ENCODE results near the gene RLBP1.

The RLBP1 gene

DNA sequence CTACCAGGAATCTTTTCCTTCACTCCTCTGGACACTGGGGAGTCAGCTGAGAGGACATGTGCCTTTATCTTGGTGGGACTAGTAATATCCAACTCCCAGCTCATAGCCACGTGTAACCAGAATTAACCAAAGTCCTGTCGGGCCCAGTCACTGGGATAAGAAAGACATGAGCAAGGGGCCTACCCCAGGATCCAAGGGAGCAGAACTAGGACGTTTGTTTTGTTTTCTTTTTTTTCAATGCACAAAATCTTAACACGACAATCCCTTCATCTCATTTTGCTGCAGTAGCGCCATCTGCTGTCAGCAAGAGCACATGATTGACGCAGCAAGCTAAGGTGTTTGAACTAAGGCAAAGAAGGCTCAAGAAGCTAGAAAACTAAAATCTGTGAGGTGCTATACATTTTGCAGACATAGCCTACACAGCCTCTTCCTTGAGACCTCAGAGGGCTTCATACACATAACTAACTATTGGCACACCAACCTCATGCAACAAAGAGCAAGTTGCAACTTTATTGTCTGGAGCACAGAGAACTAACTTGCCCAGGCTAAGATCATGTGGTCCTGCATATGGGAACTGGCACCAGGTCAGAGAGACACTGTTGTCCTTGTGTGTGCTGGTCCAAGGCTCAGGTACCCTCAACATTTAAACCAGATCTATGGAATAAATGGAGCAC lies 43.6 kb downstream of the RLBP1 start:
- DNase-seq, result peak; percentile 40

DNA sequence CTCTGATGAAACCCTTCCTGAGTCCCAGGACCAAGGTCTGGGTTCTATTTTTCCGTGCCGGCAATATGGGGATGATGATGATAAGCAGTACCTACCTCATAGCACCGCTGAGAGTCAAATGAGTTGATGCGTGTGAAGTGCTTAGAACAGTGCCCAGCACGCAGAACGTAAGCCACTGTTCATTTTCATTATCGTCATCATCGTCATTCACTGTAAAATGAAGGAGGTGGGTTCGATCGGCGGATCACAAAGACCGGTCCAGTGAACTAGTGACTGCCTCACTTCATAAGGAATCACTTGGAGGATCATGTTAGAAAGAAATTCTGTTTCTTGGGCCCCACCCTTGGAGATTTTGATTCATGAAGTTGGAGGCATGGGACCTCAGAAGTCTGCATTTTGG lies 44.3 kb downstream of the RLBP1 start:
- DNase-seq, result no peak

DNA sequence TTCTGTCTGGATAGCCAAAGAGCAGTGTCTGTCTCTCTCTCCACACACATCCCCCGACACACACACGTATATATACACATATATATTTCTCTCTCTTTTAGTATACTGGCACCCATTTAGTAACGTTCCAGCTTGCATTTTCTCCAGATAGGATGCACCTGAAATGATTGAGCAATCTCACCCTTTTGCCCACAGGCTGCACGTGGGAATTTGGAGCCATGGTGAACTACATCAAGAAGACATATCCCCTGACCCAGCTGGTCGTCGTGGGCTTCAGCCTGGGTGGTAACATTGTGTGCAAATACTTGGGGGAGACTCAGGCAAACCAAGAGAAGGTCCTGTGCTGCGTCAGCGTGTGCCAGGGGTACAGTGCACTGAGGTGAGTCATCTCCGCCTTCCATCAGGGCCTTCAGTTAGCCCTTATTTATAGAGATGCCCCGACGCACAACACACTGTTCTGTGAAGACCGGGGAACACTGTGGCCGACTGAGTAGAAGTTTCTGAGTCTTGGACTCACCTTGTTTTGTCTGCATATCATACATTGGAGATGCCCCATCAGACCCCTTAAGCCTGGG lies 45.7 kb downstream of the RLBP1 start:
- no peak for DNase-seq

DNA sequence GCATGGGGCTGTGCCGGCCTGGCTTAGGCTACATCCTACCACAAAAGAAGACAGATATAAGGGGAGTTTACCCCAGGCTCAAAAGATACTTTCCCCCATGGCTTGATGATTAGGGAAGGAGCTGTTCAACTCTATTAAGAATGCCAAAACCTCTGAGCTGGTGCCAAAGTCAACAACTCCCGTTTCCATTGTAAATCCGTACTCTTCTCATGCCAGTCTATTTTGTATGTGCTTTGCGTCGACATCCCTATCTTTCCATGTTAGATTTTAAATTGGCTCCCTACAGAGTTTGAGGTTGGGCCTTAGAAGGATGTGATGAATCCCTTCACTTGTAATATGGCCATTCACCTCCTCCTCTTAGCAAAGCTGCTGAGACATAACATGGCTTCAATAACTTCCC lies 46.9 kb downstream of the RLBP1 start:
- DNase-seq, result no peak

DNA sequence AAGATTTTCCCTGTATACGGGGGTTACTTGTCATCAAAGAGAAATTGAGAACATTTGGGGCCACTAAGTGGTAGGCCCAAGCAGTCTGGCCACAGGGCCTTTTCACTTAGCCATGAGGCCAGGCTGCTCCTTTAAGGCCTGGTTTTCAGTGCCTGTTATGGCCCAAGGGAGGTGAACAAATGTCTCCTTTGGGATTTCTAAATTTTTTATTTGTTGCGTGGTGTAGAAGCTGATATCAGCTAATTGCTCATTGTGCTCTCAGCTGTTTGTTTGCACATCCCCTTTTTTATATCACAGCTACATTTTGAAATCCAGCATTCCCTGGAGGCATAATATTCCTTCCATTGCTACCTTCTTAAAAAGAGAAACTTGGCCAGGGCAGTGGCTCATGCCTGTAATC lies 48.5 kb downstream of the RLBP1 start:
- no peak for DNase-seq

DNA sequence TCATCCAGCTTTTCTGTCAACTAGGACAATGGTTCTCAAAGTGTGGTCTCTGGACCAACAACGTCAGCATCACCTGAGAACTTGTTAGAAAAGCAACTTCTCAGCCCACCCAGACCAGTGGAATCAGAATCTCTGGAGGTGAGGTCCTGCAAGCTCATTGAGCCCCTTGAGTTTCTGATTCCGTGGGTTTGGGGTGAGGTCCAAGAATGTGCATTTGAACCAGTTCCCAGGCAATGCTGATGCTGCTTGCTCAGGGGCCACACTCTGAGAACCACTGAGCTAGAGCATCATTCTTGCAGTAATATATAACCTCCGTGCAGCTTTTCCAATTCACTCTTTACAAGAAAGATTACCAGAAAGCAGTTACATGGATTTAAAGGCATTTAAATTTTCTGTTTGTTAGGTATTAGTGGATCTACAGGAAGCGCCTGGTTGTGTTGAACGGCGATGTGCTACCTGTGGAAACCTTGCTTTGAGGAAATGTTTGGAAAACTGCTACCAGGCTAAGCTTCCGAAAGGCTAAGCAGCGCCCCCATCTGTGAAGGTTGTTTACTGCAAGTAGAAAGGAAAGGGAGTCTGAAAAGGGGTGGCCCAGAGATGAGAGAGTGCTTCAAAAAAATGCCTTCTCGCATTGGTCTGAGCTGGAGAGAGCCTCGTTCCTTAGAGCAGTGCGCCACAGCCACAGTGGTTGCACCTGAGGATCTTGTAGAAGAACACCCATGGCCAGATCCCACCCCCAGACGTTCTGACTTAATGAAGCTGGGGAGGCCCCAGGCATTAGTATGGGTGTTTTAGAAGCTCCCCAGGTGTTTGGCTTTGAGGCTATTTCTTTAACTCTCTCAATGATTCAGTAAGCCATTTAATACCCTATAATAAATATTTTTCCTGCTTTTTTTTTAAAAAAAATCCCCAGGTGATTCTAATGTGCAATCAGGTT lies 50.0 kb downstream of the RLBP1 start:
- no peak for DNase-seq

DNA sequence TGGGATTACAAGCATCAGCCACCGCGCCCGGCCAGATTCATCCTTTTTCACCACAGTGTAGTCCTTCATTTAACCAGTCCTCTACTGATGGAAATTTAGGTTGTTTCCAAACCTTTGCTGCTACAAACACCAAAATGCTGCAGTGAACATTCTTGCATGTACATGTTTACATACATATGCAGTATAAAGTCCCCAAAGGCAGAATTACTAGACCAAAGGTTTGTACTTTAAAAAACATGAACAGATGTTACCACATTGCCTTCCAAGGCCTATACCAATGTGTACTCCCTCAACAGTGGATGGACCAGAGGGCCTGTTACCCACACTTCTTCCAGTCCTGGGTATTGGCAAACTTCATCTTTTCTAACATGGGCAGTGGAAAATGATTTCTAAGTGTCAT lies 51.0 kb downstream of the RLBP1 start:
- DNase-seq, result no peak

DNA sequence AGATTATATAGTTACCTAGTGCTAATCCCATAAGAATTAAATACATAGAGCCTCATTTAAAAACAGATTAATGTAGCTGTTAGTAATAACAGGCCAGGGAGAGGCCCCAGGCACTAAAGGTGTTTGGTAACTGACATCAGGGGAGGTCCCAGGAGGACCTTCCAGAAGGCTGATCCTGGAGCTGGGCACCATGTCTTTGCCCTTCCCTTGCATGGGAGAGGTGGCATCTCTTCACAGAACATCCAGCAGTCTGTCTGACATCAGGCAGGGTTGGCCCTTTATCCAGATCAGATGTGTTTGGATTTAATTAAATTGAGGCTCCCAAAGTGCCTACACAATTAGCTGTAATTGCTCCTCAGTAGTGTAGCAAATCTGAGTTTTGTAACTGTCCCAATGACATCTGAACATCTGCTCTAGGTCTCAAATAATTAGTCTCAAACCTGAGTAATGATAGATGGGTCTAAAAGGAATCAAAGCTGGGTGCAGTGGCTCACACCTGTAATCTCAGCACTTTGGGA lies 53.0 kb downstream of the RLBP1 start:
- no peak for DNase-seq

DNA sequence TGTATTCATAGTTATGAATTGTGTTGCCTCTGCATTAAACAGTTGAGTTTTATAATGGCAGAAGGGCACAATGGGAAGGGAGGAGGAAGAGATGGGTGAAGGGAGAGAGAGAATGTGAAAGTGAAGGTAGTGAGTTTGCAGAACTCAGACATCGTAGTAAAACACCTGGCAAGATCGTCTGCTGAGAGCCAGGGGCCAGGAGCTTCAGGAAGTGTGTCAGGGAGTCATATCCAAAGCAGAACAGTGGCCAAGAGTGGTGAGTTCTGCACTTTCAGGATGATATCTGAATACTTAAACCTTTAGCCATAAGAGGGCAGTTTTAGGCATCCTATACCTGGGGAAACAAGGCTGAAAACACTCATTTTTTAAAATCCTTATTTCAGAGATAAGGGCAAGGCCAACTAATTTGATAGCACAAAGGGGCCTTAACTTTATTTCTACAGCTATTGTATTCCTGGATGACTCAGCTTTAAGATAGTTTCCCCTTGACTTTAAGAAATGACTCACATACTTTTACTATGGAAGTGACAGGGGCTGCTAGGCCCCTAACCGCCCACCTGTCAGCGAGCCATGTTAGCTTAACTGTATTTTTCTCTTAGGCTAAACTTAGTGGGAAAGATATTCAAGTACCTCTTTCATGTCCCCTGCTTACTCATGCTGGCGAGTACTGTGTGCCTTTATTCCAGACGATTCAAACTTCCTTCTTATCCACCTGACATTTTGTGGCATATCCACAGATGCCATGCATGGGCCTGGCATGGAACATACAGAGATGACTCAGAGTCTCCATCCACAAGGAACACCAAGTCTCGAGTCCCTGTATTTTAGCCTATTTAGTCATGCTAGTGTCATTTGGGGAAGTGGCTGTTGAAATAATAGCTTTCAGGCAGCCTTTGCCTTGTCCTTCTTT lies 53.9 kb downstream of the RLBP1 start:
- peak; percentile 32 for DNase-seq

DNA sequence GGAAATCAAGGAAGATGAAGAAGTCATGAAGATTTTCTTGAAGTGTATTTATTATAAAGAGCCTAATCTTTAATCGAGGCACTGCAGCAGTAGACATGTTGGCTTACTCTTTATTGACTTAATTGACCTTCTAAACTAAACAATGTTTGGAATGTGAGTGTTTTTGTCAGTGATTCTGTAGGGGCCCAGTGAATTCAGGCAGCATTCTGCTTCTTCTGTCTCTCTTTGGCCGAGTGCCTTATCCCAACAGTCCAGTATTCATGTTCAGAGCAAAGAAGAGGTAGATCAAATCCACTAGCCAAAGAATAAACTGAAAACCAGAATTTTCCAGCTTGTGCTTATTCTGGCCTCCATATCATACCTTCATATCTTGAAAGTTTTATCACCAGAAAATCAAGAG lies 55.7 kb downstream of the RLBP1 start:
- DNase-seq, result no peak

DNA sequence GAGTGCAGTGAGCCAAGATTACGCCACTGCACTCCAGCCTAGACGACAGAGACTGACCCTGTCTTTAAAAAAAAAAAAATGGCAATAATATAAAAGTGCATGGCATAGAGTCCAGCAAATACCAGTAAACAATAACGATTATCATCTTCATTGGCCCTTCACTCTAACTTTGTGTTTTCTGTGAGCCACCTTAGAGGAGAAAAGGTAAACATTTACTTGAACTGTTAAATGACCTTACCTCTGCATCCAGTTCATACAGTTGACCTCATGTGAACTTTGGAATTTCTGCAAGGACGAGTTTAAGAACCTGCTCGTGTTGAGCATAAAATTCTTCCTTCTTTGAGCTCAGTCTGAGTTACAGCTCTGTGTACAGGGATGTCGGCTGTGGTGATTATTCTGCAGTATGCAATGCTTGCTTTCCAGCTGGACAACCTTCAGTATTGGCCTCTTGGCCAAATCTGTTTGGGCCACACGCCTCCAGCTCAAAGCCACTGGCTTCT lies 56.6 kb downstream of the RLBP1 start:
- DNase-seq, result no peak

DNA sequence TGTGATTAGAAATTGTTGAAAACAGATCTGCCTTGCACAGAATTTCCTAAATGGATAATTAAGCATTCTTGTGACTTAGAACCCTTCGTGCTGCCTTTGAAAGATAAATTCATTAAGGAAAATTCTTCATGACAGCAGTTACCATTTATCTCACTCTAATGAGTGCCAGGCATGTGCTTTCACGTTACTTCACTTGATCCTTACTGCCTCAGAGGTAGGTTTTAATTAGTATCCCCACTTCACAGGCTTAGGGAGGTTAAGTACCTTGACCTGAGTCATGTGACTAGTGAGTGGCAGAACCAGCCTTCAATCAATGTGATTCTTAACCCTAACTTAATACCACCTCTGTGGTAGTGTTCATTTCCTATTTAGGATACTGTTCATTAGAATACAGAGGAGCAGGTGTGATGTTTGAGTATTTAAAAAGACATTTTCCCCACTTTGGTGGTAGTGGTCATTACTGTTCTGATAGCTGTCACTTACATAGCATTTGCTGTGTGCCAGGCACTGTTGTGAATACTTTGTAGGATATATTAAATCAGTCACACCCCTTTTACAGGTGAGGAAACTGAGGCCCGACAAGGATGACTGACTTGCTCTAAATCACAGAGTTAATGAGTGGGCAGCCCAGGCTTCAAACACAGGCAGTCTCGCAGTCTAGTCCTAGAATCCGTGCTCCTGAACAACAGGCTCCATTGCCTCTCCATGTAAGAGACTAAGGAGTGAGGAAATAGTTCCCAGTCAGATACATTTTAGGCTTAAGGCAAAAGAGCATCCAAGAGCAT lies 57.9 kb downstream of the RLBP1 start:
- DNase-seq, result no peak

DNA sequence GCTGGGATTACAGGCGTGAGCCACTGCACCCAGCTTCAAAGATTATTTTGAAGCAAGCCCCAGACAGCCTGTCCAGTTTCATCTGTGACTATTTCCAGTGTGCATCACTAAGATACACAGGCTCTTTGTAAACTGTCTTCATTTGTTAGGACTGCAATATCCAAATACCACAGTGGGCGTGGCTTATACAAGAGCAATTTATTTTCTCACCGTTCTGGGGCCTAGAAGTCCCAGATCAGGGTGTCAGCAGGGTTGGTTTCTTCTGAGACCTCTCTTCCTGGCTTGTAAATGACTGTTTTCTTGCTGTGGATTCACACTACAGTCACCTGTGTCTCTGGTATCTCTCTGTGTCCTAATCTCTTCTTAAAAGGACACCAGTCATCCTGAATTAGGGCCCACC lies 59.7 kb downstream of the RLBP1 start:
- no peak for DNase-seq
